Globus pallidus (tissue), 1 donor: ENCODE results near the gene CHPF2.

Experiments used
- DNase-seq: peaks from one replicate; pipeline ENCODE4 v3.0.0-alpha.2; 2015; ENCODE audit warnings: low spot score

CHPF2 gene

GRCh38 chr7:151232091-151232916, at the start of gene CHPF2:
TSS of gene CHPF2 (plus strand) at chr7:151232483. CDS start at chr7:151234012, 1,529 bp downstream.
- peak; percentile 87 for DNase-seq

GRCh38 chr7:151185762-151186639, 46.3 kb upstream of the CHPF2 start:
- DNase-seq = no peak

DNA sequence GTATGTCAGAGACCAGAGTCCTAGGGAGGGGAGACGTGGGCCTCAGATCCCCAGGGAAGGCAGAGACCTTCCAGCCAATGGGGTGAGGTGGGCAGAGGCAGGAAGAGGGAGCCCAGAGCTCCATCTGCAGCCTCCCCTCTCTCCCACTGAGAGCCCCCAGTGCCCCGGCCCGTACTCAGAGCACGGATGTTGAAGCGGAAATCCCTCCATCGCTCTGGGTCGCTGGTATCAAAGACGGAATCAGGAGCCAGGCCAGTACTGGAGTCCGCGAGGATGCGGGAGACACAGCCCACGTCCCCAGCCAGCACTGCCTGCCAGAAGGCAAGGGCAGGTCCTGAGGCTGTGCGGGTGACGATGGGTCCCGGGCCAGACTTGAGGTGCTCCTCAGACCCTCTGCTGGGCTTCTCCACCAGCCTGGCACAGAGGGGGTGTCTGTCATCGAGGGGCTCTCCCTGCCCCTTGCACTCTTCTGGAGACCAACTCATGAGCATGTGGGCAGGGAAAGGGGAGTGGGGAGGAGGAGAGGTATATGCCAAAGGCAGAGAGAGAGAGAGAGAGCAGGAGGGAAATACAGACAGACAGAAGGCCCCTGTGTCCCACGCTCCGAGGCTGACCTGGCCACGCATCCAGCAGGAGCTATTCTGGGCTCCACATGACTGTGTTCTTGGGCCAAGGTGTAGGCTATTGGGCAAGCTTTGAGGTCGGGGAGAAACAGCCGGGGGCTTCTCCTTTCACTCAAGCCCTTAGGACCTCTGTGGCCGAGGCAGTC, 45.5 kb upstream of the CHPF2 start, which contains the start of gene ASB10:
Gene ASB10, minus strand, starts transcription at position 611 of the 769 bp plus-strand sequence. Its CDS starts 120 bp downstream, at position 491.
- DNase-seq = no peak

- DNase-seq = no peak
Observed at GRCh38 chr7:151187409-151188251, 44.7 kb upstream of the CHPF2 start.

GRCh38 chr7:151188252-151188542, 44.1 kb upstream of the CHPF2 start:
- no peak for DNase-seq

DNA sequence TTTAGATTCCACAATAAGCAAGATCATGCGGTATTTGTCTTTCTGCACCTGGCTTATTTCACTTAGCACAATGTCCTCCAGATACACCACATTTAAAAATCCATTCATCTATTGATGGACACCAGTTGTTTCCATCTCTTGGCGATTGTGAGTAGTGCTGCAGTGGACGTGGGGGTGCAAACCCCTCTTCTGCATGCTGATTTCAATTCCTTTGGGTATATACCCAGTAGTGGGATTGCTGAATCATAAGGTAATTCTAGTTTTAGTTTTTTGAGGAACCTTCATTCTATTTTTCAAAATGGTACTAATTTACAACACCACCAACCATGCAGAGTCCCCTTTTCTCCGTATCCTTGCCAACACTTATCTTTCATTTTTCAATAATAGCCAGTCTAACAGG, 43.2 kb upstream of the CHPF2 start:
- no peak for DNase-seq

- DNase-seq = no peak
Observed at GRCh38 chr7:151191544-151191943, 40.7 kb upstream of the CHPF2 start.

- no peak for DNase-seq
Observed at GRCh38 chr7:151192002-151192539, 40.2 kb upstream of the CHPF2 start.

- no peak for DNase-seq
Observed at GRCh38 chr7:151193203-151193978, 38.9 kb upstream of the CHPF2 start.

DNA sequence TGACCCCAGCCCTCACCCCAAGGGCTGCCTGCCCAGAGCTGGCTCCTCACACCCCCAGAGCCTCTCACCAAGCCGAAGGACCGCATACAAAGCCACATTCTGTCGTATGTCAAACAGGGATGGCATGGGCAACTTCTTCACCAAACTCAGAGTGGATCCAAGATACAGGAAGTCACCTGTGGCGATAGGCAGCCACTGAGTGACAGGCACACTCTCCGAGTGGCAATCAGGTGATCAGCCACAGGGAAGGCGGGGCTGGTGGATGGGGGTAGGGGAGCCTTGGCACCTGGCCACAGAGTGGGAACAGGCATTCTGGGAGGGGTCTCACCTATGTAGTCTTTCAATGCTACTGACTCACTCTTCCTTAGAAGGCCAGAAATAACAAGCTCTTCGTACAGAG, 38.1 kb upstream of the CHPF2 start:
- DNase-seq = no peak

- no peak for DNase-seq
Observed at GRCh38 chr7:151195616-151196450, 36.5 kb upstream of the CHPF2 start.

DNA sequence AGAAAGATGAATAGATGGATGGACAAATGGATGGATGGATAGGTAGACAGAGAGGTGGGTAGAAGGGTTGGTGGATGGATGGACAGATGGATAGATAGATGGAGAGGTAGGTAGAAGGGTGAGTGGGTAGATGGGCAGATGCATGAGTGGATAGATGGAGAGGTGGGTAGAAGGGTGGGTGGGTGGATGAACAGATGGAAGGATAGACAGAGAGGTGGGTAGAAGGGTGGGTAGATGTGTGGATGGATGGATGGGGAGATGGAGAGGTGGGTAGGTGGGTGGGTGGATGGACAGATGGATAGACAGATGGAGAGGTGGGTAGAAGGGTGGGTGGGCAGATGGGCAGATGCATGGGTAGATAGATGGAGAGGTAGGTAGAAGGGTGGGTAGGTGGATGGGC, 34.4 kb upstream of the CHPF2 start:
- DNase-seq = no peak

- peak; percentile 3 for DNase-seq
Observed at GRCh38 chr7:151198945-151199848, 33.1 kb upstream of the CHPF2 start.

- DNase-seq = no peak
Observed at GRCh38 chr7:151201344-151201743, 30.9 kb upstream of the CHPF2 start.

- DNase-seq = no peak
Observed at GRCh38 chr7:151201751-151202150, 30.5 kb upstream of the CHPF2 start.

DNA sequence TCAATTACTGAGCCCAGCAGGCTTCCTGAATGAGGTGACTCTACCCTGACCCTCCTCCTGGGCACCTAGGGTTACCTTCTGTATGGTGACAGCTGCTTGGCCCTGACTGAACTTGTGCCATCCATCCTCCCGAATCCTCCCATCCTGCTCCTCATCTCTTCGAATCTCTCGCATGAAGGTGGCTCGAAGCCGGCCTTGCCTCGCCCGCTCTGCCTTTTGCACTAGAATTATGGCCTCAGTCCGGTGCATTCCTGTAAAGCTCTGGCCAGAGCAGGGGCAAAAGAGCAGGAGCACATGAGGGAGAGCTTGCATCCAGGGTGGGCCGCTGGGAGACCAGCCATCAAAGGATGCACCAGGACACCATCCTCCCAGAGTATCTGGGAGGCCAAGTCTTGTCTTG, 29.4 kb upstream of the CHPF2 start:
- no peak for DNase-seq

DNA sequence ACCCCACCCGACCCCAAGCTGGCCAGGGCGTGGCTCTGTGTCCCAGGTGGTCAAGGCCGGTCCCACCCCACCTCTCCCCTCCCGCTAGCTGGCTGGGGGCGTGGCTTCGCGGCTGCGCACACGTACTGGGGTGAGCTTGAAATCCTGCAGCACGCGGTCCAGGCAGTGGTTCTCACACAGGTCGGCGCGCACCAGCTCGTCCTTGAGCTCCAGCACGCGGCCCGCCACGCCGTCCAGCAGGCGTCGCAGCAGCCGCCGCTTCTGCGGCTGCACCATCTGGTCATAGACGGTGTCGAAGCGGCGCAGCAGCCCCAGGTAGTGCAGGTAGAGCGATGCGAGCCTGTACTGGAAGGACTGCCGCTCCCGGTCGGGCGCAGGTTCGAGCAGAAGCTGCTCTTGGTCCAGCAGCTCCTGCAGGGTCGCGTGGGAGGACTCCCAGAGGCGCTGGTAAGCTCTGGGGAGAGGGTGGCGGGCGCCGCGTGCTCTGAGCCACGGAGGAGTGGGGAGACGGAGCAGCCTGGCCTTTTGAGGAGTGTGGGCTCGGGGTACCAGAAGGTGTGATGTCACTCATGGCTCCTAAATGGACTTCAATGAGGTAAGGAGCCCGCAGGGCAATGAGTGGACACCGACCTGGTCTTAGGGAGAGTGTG, 27.8 kb upstream of the CHPF2 start:
- DNase-seq = no peak

GRCh38 chr7:151205730-151206129, 26.6 kb upstream of the CHPF2 start:
- no peak for DNase-seq
